Muscle layer of colon (tissue), 2 donors: Measurements from ENCODE around the gene INPPL1.
A peak's percentile ranks its signal among the peaks of the same experiment; 100 is the strongest.

ENCODE experiments used
- H3K27ac ChIP-seq: one replicate; pipeline ENCODE4 v1.7.0; 2013; ENCODE audit warnings: low read depth, mild to moderate bottlenecking, low read length, moderate library complexity
- H3K27me3 ChIP-seq, 2 donors: one replicate each; pipeline ENCODE4 v1.7.0; 2013; ENCODE audit warnings: low read length in 2 of 2, mild to moderate bottlenecking in 2 of 2; ENCODE audit not compliant: insufficient read depth in 2 of 2, control insufficient read depth in 1 of 2
- H3K36me3 ChIP-seq: one replicate; pipeline ENCODE4 v1.7.0; 2013; ENCODE audit warnings: mild to moderate bottlenecking, low read length; ENCODE audit not compliant: insufficient read depth
- H3K4me1 ChIP-seq: one replicate; pipeline ENCODE4 v1.7.0; 2013; ENCODE audit warnings: mild to moderate bottlenecking, low read length; ENCODE audit not compliant: insufficient read depth
- H3K4me3 ChIP-seq, 2 donors: one replicate each; pipeline ENCODE4 v1.7.0; 2013; ENCODE audit warnings: low read length in 2 of 2, low read depth in 1 of 2, mild to moderate bottlenecking in 1 of 2, moderate library complexity in 1 of 2
- H3K9ac ChIP-seq: one replicate; pipeline ENCODE4 v1.7.0; 2013; ENCODE audit warnings: low read length
- H3K9me3 ChIP-seq: one replicate; pipeline ENCODE4 v1.7.0; 2013; ENCODE audit warnings: mild to moderate bottlenecking, low read length
- donor health status: abdominal sarcoma.
- donor health status: Adenocarcinoma of cecum.

The INPPL1 gene

GRCh38 chr11:72220696-72221363, 3.7 kb upstream of the INPPL1 start:
- H3K27me3 ChIP-seq, result no peaks in the 10 kb centered on the region
- no peaks in the 10 kb centered on the region for H3K36me3 ChIP-seq
- no peaks in the 10 kb centered on the region for H3K9me3 ChIP-seq
- H3K4me1 ChIP-seq, result peaks cover 15% of the 10 kb centered on the region
- no peak overlapping the region for H3K27ac ChIP-seq
- H3K9ac ChIP-seq, result no peak overlapping the region
- H3K4me3 ChIP-seq, result no peak overlapping the region

GRCh38 chr11:72221386-72222075, 3.0 kb upstream of the INPPL1 start:
- Histone ChIP-seq H3K36me3 (peaks cover 1% of the 10 kb centered on the region), H3K9me3 (no peaks in the 10 kb centered on the region), H3K27ac (no peak overlapping the region), H3K9ac (no peak overlapping the region), H3K4me1 (peaks cover 22% of the 10 kb centered on the region), H3K27me3 (no peaks in the 10 kb centered on the region), H3K4me3 (no peak overlapping the region)

GRCh38 chr11:72222106-72222891, 2.3 kb upstream of the INPPL1 start:
- Histone ChIP-seq H3K4me3 (peak overlapping the region; percentile 66 to 82), H3K9ac (peak overlapping the region; percentile 69), H3K4me1 (peaks cover 29% of the 10 kb centered on the region), H3K36me3 (peaks cover 9% of the 10 kb centered on the region), H3K27me3 (no peaks in the 10 kb centered on the region), H3K9me3 (no peaks in the 10 kb centered on the region), H3K27ac (peak overlapping the region; percentile 94)

GRCh38 chr11:72222907-72223614, 1.5 kb upstream of the INPPL1 start:
- peaks cover 14% of the 10 kb centered on the region for H3K36me3 ChIP-seq
- H3K4me1 ChIP-seq, result peaks cover 36% of the 10 kb centered on the region

GRCh38 chr11:72223615-72224563, 678 bp upstream of the INPPL1 start:
- Histone ChIP-seq H3K27ac (peak overlapping the region; percentile 99), H3K9ac (peak overlapping the region; percentile 95), H3K36me3 (peaks cover 22% of the 10 kb centered on the region)

More at GRCh38 chr11:72222907-72223614, 1.5 kb upstream of the INPPL1 start:
- no peaks in the 10 kb centered on the region for H3K27me3 ChIP-seq
- H3K27ac ChIP-seq, result peak overlapping the region; percentile 94
- no peaks in the 10 kb centered on the region for H3K9me3 ChIP-seq
- peak overlapping the region; percentile 66 to 82 for H3K4me3 ChIP-seq
- H3K9ac ChIP-seq, result peak overlapping the region; percentile 69

GRCh38 chr11:72225411-72225951, 914 bp downstream of the INPPL1 start:
- Histone ChIP-seq H3K4me1 (peaks cover 39% of the 10 kb centered on the region), H3K4me3 (peak overlapping the region; percentile 58 to 83)

More at GRCh38 chr11:72223615-72224563, 678 bp upstream of the INPPL1 start:
- H3K9me3 ChIP-seq, result no peaks in the 10 kb centered on the region
- H3K4me3 ChIP-seq, result peak overlapping the region; percentile 89 to 98
- H3K27me3 ChIP-seq, result no peaks in the 10 kb centered on the region
- H3K4me1 ChIP-seq, result peaks cover 39% of the 10 kb centered on the region

GRCh38 chr11:72226701-72227100, 2.1 kb downstream of the INPPL1 start:
- peaks cover 39% of the 10 kb centered on the region for H3K4me1 ChIP-seq
- no peaks in the 10 kb centered on the region for H3K27me3 ChIP-seq
- H3K36me3 ChIP-seq, result peaks cover 51% of the 10 kb centered on the region
- peak overlapping the region in 1 of 2 donors; percentile 0 for H3K4me3 ChIP-seq
- no peaks in the 10 kb centered on the region for H3K9me3 ChIP-seq
- no peak overlapping the region for H3K27ac ChIP-seq
- H3K9ac ChIP-seq, result peak overlapping the region; percentile 20

More at GRCh38 chr11:72225411-72225951, 914 bp downstream of the INPPL1 start:
- Histone ChIP-seq H3K36me3 (peaks cover 38% of the 10 kb centered on the region), H3K9ac (peak overlapping the region; percentile 65), H3K27me3 (no peaks in the 10 kb centered on the region), H3K27ac (peak overlapping the region; percentile 64), H3K9me3 (no peaks in the 10 kb centered on the region)

GRCh38 chr11:72227316-72228228, 3.0 kb downstream of the INPPL1 start:
- Histone ChIP-seq H3K9me3 (no peaks in the 10 kb centered on the region), H3K27ac (peak overlapping the region; percentile 39), H3K9ac (peak overlapping the region; percentile 20), H3K36me3 (peaks cover 59% of the 10 kb centered on the region), H3K4me1 (peaks cover 32% of the 10 kb centered on the region), H3K4me3 (no peak overlapping the region), H3K27me3 (no peaks in the 10 kb centered on the region)

GRCh38 chr11:72228229-72228843, 3.8 kb downstream of the INPPL1 start:
- Histone ChIP-seq H3K9ac (no peak overlapping the region), H3K36me3 (peaks cover 67% of the 10 kb centered on the region), H3K27ac (peak overlapping the region; percentile 39), H3K9me3 (no peaks in the 10 kb centered on the region), H3K27me3 (no peaks in the 10 kb centered on the region), H3K4me3 (no peak overlapping the region), H3K4me1 (peaks cover 30% of the 10 kb centered on the region)
